Hepatocyte (in vitro differentiated cells): Measurements from ENCODE around the gene ADAMTS4.

Experiments used
- CTCF ChIP-seq: fragments of 200-600 bp; sonication (generic); IDR thresholded peaks from 2 replicates; pipeline ENCODE4 v1.5.1; 2016; ENCODE audit warnings: antibody characterized with exemption, mild to moderate bottlenecking; ENCODE audit not compliant: poor library complexity
- EZH2 ChIP-seq: fragments of 200-600 bp; sonication (generic); IDR thresholded peaks from 2 replicates; pipeline ENCODE4 v1.6.1; 2016; ENCODE audit warnings: antibody characterized with exemption, mild to moderate bottlenecking, borderline replicate concordance
- EZH2phosphoT487 ChIP-seq: fragments of 200-600 bp; sonication (generic); IDR thresholded peaks from one replicate; pipeline ENCODE4 v1.6.1; 2018; ENCODE audit warnings: antibody characterized with exemption, mild to moderate bottlenecking, low read depth, moderate library complexity; ENCODE audit not compliant: unreplicated experiment, severe bottlenecking

- TF ChIP-seq CTCF (no peak), EZH2 (no peak), EZH2phosphoT487 (no peak)
Observed at GRCh38 chr1:161216945-161217712, 18.3 kb upstream of the ADAMTS4 start.
